Measurements from ENCODE around the gene SLC16A4.

DNA sequence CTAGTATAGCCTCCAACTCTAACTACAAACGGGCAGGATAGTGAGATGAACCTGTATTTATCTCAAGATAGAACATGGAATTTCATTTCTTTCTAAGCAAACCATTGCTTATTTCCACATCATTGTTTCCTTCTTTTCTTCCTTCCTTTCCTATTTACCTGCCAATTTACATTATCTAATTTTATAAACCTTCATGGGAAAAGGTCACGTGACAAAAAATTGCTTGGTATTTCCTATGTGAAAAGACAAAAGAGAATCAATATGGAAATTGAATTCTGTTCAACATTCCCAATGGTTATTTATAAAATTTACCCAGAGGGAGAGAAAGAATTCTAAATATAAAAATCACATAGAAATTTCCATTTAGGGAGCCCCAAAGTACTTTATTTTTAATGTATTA is 74.1 kb downstream of the SLC16A4 start:
- no peak for TF ChIP-seq POLR2A (IDR thresholded peaks at IDR 0.05)
- TF ChIP-seq, protein P1, sequence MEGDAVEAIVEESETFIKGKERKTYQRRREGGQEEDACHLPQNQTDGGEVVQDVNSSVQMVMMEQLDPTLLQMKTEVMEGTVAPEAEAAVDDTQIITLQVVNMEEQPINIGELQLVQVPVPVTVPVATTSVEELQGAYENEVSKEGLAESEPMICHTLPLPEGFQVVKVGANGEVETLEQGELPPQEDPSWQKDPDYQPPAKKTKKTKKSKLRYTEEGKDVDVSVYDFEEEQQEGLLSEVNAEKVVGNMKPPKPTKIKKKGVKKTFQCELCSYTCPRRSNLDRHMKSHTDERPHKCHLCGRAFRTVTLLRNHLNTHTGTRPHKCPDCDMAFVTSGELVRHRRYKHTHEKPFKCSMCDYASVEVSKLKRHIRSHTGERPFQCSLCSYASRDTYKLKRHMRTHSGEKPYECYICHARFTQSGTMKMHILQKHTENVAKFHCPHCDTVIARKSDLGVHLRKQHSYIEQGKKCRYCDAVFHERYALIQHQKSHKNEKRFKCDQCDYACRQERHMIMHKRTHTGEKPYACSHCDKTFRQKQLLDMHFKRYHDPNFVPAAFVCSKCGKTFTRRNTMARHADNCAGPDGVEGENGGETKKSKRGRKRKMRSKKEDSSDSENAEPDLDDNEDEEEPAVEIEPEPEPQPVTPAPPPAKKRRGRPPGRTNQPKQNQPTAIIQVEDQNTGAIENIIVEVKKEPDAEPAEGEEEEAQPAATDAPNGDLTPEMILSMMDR (IDR thresholded peaks at IDR 0.05): no peak

Measured in body of pancreas (tissue), 4 donors.